GM19372 (cell line): ENCODE measurements around the gene ZNF260.
"Not testable (repeated sequence)": the region's sequence is repeated elsewhere in the genome, so short reads cannot be mapped to it uniquely, and the experiment has no call there.

Source experiments
- ATAC-seq: cut with Tn5 transposase; IDR thresholded peaks from one replicate; pipeline ENCODE4 v1.9.1; 2021; ENCODE audit warnings: mild to moderate bottlenecking, low read depth, moderate library complexity; ENCODE audit not compliant: unreplicated experiment

ZNF260 gene

GRCh38 chr19:36528194-36528920, at the start of gene ZNF260:
TSS of gene ZNF260 (minus strand) at chr19:36528271. CDS start at chr19:36515238, 13,033 bp downstream.
- ATAC-seq, result peak; percentile 85

GRCh38 chr19:36577271-36577996, 49.4 kb upstream of the ZNF260 start:
- no peak for ATAC-seq

GRCh38 chr19:36574741-36575140, 46.7 kb upstream of the ZNF260 start:
- no peak for ATAC-seq

DNA sequence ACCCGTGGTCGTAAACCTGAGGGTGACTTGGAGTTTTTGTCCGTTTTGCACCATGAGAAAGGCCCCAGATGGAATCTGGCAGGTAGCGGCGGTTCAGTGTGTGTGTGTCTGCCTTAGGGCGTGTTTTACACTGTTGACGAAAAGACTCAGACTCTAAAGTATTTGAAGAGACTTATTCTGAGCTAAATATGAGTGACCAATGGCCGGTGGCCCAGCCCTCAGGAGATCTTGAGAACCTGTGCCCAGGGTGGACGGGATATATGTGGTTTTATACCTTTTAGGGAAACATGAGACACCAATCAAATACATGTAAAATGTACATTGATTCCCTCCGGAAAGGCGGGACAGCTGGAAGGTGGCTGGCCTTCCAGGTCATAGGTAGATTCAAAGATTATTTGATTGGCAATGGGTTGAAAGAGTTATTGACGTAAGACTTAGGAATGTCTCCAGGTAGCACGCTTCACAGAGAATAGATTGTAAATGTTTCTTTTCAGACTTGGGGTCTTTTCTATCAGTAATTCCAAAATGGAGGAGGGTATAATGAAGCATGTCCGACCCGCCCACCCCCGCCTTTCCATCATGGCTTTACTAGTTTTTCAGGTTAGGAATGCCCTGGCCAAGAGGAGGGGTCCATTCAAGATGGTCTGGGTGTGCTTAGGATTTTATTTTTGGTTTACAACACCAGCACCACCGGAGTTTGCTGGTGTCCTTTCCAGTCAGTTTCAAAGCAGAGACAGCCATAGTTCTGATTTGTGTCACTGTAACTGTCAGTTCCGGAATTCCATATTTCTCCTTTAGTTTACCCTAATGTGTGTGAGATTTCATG, 46.0 kb upstream of the ZNF260 start:
- ATAC-seq, result no peak

DNA sequence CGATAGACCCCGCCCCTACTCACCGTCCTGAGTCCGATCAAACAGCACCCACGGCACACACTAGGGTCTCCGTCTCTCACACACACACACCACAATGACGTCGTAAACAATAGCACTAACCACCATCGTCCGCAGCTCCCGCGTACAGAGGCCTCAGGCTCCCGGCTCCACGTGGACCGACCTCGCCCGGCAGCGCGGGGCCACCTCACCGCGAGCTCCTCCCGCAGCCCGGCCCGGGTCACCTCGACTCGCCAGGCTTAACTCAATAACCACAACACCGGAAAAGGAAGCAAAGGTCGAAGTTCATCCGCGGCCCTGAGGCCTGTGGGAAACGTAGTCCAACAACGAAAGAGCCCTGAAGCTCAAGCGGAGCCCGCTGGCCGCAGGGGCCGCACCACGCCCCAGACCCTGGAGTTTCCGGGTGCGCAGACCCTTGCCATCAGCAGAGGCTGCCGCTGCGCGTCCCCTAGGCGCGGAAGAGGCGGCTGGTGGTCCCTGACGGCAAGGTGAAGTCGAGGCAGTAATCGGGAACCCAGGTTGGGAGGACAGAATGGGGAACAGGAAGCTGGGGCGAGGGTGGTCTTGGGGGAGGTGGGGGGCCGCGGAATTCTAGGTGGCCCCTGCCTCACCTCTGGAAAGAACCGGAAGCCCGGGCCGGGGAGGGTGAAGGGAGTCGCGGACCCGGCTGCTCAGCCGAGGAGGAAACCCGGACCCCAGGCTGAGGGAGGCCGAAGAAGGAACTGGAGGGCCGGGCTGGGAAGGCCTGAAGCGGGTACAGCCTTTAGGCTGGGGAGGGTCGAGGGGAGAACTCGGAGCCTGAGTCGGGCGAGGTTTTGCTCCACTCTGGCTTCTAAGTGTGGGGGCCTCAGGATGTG, 45.2 kb upstream of the ZNF260 start, which contains the start of gene ZNF529:
TSS of gene ZNF529 (minus strand) at position 273 of the 875 bp plus-strand sequence. CDS start 946 bp downstream, outside the sequence.
- ATAC-seq, result peak; percentile 90

DNA sequence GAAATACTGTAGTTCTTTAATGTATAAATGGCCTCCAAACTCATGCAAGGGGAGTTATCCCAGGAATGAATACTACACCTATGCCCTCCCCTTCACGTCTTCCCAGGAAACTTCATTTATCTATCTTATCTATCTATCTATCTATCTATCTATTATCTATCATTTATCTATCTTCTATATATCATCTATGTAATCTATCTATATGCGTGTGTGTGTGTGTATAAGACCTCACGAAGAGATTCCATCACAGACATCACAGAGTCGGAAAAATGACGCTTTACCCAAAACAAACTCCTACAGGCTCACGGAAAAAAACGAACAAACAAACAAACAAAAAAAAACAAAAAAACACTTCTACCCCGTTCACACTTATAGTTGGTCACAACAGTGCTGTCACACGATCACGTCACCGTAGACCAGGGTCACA, 44.5 kb upstream of the ZNF260 start:
- ATAC-seq, result no peak

- ATAC-seq, result no peak
These were observed 36.3 kb upstream of the ZNF260 start for GRCh38 chr19:36564391-36564790.

GRCh38 chr19:36547001-36547732, 19.1 kb upstream of the ZNF260 start:
- ATAC-seq, result no peak

GRCh38 chr19:36528921-36529518, 949 bp upstream of the ZNF260 start:
- ATAC-seq, result peak; percentile 21

DNA sequence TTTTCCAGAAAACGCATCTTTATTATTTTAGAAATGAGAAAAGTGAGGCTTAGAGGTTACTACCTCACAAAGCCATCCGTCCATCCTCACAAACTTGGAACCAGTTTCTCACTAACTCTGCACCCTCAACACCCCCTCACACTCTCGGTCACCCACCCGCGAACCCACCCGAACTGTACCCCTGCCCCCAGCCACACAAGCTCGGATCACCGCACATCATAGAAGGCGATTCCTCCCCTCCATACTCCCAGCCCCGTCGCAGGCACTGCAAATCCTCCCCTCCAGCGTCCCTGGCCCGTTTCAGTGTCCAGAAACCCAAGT, 238 bp downstream of the ZNF260 start:
- ATAC-seq, result no peak

DNA sequence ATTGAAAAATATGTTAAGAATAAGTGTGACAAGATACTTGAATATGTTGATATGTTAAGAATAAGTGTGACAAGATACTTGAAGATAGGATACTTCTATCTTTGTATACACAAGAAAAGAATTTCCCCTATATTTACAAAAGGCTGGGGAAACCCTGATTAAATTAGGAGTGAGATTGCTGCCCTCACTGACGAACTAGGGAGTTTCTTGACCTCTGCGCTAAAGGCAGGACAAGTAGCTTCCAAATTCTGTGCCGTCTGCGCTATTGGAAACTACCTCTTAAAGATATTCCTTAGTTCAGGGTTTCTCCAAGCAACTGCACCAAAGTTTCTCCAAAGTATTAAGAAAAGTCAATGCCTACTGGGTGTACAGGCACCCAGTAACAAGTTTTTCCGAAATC, 730 bp downstream of the ZNF260 start:
- no peak for ATAC-seq

- no peak for ATAC-seq
These were observed 1.5 kb downstream of the ZNF260 start for GRCh38 chr19:36526581-36526980.

DNA sequence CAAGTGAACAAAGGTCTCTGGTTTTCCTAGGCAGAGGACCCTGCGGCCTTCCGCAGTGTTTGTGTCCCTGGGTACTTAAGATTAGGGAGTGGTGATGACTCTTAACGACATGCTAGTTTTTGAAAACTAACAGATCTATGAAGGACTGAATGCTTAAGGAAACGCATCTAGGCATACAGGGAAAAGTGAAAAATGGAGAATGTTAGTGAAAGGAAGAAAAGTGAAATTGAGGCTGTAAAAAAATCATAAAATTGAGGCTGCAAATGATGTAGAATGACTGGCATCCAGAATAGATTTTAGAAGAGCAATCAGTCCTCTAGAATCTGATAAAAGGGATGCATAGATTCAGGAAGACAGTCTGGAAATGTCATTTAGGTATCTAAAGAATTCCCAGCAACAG, 3.5 kb downstream of the ZNF260 start:
- ATAC-seq, result no peak

GRCh38 chr19:36514012-36514612, 14.0 kb downstream of the ZNF260 start:
- ATAC-seq, result no peak

- ATAC-seq, result no peak
These were observed 19.7 kb downstream of the ZNF260 start for GRCh38 chr19:36508325-36508724.

DNA sequence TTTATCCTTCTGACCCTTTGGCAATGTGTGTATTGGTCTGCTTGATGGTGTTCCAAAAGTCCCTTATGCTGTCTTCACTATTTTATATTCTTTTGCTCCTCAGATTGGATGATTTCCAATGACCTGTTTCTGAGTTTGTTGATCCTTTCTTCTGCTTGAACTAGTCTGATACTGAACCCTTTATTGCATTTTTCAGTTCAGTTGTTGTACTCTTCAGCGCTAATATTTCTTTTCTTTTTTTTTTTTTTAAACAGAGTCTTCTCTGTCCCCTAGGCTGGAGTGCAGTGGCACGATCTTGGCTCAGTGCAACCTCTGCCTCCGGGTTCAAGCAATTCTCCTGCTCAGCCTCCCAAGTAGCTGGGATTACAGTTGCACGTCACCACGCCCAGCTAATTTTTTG, 26.1 kb downstream of the ZNF260 start:
- ATAC-seq, result no peak

DNA sequence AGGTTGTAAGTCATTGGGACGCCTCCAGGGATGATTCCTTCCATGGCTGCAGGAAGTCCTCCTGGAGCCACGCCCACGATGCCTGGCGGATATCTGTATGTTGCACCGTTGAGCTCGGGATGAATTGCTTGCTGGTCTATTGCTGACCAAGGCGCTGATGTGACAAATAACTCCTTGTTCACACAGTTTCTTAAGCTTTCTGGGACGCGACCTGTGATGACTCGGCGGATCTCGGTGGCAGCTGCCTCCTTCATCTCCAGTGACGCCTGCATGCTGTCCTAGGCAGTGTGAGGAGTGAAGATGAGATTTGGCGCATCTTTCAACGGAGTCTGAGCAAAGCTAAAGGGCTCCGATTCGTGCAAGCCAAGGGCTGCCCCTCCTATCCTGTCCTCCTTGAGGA, 31.1 kb downstream of the ZNF260 start:
- ATAC-seq, result no peak

DNA sequence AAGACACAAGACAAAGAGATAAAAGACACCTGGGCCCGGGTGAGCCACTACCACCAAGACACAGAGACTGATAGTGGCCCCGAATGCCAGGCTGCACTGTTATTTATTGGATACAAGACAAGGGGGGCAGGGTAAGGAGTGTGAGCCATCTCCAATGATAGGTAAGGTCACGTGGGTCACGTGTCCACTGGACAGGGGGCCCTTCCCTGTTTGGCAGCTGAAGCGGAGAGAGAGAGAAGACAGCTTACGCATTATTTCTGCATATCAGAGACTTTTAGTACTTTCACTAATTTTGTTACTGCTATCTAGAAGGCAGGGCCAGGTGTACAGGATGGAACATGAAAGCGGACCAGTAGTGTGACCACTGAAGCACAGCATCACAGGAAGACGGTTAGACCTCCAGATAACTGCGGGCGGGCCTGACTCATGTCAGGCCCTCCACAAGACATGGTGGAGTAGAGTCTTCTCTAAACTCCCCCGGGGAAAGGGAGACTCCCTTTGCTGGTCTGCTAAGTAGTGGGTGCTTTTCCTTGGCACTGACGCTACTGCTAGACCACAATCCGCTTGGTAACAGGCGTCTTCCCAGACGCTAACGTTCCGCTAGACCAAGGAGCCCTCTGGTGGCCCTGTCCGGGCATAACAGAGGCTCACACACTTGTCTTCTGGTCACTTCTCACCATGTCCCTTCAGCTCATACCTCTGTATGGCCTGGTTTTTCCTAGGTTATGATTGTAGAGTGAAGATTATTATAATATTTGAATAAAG, 35.2 kb downstream of the ZNF260 start:
- ATAC-seq, result not testable (repeated sequence)
